Parathyroid adenoma (tissue), 2 donors: Measurements from ENCODE around the gene C4A.
A peak's percentile ranks its signal among the peaks of the same experiment; 100 is the strongest.

Experiments
- H2AFZ ChIP-seq: fragments of 300-600 bp; sonication (generic); one replicate; pipeline ENCODE4 v1.7.0; 2017; ENCODE audit warnings: antibody characterized with exemption, mild to moderate bottlenecking
- H3K27ac ChIP-seq: fragments of 300-600 bp; sonication (generic); one replicate; pipeline ENCODE4 v1.7.0; 2017
- H3K27me3 ChIP-seq: fragments of 300-600 bp; sonication (generic); one replicate; pipeline ENCODE4 v1.7.0; 2017; ENCODE audit warnings: low read length; ENCODE audit not compliant: control insufficient read depth, insufficient read depth
- H3K36me3 ChIP-seq: fragments of 300-600 bp; sonication (generic); one replicate; pipeline ENCODE4 v1.7.0; 2017; ENCODE audit warnings: low read length; ENCODE audit not compliant: control insufficient read depth, insufficient read depth
- H3K4me1 ChIP-seq: fragments of 300-600 bp; sonication (generic); one replicate; pipeline ENCODE4 v1.7.0; 2017; ENCODE audit warnings: control low read depth
- H3K4me2 ChIP-seq: fragments of 300-600 bp; sonication (generic); one replicate; pipeline ENCODE4 v1.7.0; 2017; ENCODE audit warnings: low read length
- H3K4me3 ChIP-seq: fragments of 300-600 bp; sonication (generic); one replicate; pipeline ENCODE4 v1.7.0; 2017; ENCODE audit warnings: low read depth, low read length
- H3K79me2 ChIP-seq: fragments of 300-600 bp; sonication (generic); one replicate; pipeline ENCODE4 v1.7.0; 2017; ENCODE audit warnings: control low read depth
- H3K9ac ChIP-seq: fragments of 300-600 bp; sonication (generic); one replicate; pipeline ENCODE4 v1.7.0; 2017; ENCODE audit warnings: mild to moderate bottlenecking
- H3K9me3 ChIP-seq: fragments of 300-600 bp; sonication (generic); one replicate; pipeline ENCODE4 v1.7.0; 2017; ENCODE audit warnings: low read length; ENCODE audit not compliant: control insufficient read depth
- TF ChIP-seq, protein P1 (sequence below): fragments of 300-600 bp; sonication (generic); IDR thresholded peaks from one replicate; pipeline ENCODE4 v1.7.0; 2017; ENCODE audit warnings: antibody characterized with exemption, mild to moderate bottlenecking
- donor health status: primary hyperparathyroidism.

Gene C4A

DNA sequence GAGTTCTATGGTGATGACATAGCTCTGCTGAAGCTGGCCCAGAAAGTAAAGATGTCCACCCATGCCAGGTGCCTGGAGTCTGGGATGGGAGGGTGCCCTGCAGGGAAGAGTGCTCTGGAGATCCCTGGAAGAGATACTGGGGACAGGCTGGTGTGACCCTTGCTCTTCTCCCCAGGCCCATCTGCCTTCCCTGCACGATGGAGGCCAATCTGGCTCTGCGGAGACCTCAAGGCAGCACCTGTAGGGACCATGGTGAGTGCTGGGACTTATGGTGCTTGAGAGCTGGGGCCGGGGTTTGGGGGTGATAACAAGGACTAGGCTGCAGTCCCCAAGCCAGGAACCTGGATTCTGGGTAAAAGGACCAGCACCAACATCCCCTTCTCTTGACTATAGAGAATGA lies 38.1 kb upstream of the C4A start:
- H3K36me3 ChIP-seq, result no peaks in the 10 kb centered on the region
- no peaks in the 10 kb centered on the region for H3K9me3 ChIP-seq
- no peaks in the 10 kb centered on the region for H3K27me3 ChIP-seq
- no peak overlapping the region for H3K9ac ChIP-seq
- TF ChIP-seq, protein P1, sequence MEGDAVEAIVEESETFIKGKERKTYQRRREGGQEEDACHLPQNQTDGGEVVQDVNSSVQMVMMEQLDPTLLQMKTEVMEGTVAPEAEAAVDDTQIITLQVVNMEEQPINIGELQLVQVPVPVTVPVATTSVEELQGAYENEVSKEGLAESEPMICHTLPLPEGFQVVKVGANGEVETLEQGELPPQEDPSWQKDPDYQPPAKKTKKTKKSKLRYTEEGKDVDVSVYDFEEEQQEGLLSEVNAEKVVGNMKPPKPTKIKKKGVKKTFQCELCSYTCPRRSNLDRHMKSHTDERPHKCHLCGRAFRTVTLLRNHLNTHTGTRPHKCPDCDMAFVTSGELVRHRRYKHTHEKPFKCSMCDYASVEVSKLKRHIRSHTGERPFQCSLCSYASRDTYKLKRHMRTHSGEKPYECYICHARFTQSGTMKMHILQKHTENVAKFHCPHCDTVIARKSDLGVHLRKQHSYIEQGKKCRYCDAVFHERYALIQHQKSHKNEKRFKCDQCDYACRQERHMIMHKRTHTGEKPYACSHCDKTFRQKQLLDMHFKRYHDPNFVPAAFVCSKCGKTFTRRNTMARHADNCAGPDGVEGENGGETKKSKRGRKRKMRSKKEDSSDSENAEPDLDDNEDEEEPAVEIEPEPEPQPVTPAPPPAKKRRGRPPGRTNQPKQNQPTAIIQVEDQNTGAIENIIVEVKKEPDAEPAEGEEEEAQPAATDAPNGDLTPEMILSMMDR, result no peak
- no peak overlapping the region for H2AFZ ChIP-seq
- no peak overlapping the region for H3K4me2 ChIP-seq
- peaks cover 6% of the 10 kb centered on the region for H3K79me2 ChIP-seq
- no peak overlapping the region for H3K4me3 ChIP-seq
- H3K27ac ChIP-seq, result no peak overlapping the region
- H3K4me1 ChIP-seq, result peaks cover 32% of the 10 kb centered on the region

DNA sequence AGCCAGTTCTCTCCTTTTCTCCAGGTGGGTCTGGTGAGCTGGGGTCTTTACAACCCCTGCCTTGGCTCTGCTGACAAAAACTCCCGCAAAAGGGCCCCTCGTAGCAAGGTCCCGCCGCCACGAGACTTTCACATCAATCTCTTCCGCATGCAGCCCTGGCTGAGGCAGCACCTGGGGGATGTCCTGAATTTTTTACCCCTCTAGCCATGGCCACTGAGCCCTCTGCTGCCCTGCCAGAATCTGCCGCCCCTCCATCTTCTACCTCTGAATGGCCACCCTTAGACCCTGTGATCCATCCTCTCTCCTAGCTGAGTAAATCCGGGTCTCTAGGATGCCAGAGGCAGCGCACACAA lies 36.7 kb upstream of the C4A start:
- no peaks in the 10 kb centered on the region for H3K9me3 ChIP-seq
- peak overlapping the region; percentile 43 for H3K4me3 ChIP-seq
- peaks cover 6% of the 10 kb centered on the region for H3K79me2 ChIP-seq
- no peak overlapping the region for H3K9ac ChIP-seq
- peak overlapping the region; percentile 62 for H2AFZ ChIP-seq
- peak overlapping the region; percentile 75 for H3K4me2 ChIP-seq
- TF ChIP-seq, protein P1, result no peak
- H3K27ac ChIP-seq, result peak overlapping the region; percentile 94
- no peaks in the 10 kb centered on the region for H3K36me3 ChIP-seq
- peaks cover 43% of the 10 kb centered on the region for H3K4me1 ChIP-seq
- no peaks in the 10 kb centered on the region for H3K27me3 ChIP-seq

DNA sequence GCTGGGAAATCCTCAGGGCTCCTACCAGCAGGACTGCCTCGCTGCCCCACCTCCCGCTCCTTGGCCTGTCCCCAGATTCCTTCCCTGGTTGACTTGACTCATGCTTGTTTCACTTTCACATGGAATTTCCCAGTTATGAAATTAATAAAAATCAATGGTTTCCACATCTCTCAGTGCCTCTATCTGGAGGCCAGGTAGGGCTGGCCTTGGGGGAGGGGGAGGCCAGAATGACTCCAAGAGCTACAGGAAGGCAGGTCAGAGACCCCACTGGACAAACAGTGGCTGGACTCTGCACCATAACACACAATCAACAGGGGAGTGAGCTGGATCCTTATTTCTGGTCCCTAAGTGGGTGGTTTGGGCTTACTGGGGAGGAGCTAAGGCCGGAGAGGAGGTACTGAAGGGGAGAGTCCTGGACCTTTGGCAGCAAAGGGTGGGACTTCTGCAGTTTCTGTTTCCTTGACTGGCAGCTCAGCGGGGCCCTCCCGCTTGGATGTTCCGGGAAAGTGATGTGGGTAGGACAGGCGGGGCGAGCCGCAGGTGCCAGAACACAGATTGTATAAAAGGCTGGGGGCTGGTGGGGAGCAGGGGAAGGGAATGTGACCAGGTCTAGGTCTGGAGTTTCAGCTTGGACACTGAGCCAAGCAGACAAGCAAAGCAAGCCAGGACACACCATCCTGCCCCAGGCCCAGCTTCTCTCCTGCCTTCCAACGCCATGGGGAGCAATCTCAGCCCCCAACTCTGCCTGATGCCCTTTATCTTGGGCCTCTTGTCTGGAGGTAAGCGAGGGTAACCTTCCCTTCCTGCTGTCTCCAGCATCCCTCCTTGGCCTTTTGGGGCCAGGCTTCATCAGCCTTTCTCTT lies 36.1 kb upstream of the C4A start, which contains the start of gene CFB:
CFB (plus strand) TSS at position 589 of the 863 bp plus-strand sequence; CDS start at position 716, 127 bp downstream.
- Histone ChIP-seq H3K9me3 (no peaks in the 10 kb centered on the region), H3K79me2 (peaks cover 6% of the 10 kb centered on the region), H3K9ac (peak within 1 kb of the TSS; percentile 2), H3K36me3 (no peaks in the 10 kb centered on the region), H3K4me3 (peak within 1 kb of the TSS; percentile 43), H3K4me1 (peaks cover 43% of the 10 kb centered on the region), H3K4me2 (peak within 1 kb of the TSS; percentile 75), H2AFZ (peak within 1 kb of the TSS; percentile 62), H3K27me3 (no peaks in the 10 kb centered on the region), H3K27ac (peak within 1 kb of the TSS; percentile 94)
- TF ChIP-seq, protein P1, result no peak

DNA sequence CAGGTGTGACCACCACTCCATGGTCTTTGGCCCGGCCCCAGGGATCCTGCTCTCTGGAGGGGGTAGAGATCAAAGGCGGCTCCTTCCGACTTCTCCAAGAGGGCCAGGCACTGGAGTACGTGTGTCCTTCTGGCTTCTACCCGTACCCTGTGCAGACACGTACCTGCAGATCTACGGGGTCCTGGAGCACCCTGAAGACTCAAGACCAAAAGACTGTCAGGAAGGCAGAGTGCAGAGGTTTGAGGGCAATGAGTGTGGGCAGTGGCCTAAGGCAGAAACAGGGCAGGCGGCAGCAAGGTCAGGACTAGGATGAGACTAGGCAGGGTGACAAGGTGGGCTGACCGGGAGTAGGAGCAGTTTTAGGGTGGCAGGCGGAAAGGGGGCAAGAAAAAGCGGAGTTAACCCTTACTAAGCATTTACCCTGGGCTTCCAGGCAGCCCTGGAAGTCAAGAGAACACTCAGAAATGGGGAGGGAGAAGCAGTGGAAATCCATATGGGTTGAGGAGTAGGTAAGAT lies 35.4 kb upstream of the C4A start:
- peaks cover 6% of the 10 kb centered on the region for H3K79me2 ChIP-seq
- H3K4me1 ChIP-seq, result peaks cover 43% of the 10 kb centered on the region
- H3K36me3 ChIP-seq, result no peaks in the 10 kb centered on the region
- H3K9me3 ChIP-seq, result no peaks in the 10 kb centered on the region
- H3K27ac ChIP-seq, result peak overlapping the region; percentile 94
- peak overlapping the region; percentile 2 for H3K9ac ChIP-seq
- H3K4me3 ChIP-seq, result peak overlapping the region; percentile 11
- TF ChIP-seq, protein P1, result no peak
- no peaks in the 10 kb centered on the region for H3K27me3 ChIP-seq
- peak overlapping the region; percentile 75 for H3K4me2 ChIP-seq
- peak overlapping the region; percentile 62 for H2AFZ ChIP-seq
